Hematopoietic multipotent progenitor cell treated with erythropoietin and hydrocortisone succinate and interleukin-3 and kit ligand, for 8 days (in vitro differentiated cells): Measurements from ENCODE around the gene WWTR1.

ENCODE experiments used
- DNase-seq: peaks from one replicate; pipeline ENCODE4 v3.0.0-alpha.2; 2015

WWTR1 gene

DNA sequence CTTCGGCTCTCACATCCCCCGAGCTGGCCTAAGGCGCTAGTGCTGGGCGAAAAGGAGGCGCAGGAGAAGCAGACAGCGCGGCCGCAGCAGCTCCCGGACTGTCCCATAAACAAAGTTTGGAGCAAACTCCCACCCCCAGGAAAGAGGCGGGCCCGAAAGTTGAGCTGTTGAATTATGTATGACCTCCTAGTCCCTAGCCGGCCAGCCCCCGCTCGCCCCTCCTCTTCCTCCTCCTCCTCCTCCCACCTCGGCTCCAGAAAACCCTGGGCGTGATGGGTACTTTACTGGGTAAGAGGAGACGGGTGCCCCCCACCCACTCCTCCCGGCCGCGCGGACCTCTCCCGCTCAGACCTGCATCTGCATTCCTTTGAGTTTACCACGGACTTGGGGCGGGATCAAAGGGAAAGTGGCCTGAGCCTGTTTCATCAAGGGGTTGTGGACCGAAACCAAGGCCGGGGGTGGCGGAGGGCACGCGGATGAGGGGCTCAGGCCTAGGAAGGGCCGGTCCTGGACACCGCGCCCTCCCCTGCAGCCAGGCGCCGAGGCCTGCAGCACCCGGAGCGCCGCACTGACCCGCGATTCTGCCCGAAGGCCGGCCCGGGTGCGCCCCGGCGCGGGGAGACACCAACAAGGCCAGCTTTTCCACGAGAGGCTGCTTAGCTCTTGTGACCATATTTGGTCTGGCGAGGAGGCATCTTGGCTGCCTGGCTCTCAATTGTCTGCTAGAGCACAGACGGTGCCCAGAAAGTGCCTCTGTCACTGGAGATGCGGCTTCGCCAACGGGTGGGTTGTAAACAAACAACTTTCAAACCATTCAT lies at the start of gene WWTR1:
WWTR1 (minus strand) TSS at position 100 of the 818 bp plus-strand sequence. CDS start 719 bp downstream, outside the sequence.
- DNase-seq: peak; percentile 15

DNA sequence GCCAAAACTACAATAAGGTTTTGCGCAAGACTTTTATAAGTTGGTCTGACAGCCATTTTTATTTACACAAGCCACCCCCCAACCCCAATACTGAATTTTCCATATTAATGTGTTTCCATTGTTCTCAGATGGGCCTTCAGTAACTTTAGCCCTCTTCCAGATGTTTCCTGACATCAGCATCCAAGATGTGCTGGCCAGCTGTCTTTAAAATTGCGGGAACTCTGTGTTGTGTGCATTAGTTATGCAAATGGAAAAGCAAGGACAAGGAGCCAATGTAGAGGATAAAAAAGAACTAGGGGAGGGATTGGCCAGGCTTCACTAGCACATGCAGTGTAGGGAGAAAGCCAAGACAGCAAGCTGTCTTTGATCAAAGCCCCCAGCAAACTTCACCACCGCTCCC lies 49.1 kb upstream of the WWTR1 start:
- DNase-seq: no peak

DNA sequence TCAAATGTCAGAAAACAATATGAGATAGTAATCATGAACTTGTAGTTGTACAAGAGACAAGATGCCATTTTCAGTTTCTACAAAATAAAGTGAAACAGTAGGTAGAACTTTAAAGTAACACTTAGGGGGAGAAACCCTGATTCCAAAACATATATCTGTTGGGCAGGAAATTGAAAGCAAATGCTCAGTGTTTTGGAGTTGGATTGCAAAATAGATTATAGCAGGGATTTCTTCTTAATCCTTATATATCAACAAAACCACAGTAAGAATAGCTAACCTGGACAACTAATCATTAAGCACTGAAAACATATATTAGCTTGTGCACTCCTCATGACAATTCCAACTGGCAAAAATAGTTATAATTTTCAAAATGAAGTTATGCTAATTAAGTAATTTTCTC lies 47.6 kb upstream of the WWTR1 start:
- no peak for DNase-seq

DNA sequence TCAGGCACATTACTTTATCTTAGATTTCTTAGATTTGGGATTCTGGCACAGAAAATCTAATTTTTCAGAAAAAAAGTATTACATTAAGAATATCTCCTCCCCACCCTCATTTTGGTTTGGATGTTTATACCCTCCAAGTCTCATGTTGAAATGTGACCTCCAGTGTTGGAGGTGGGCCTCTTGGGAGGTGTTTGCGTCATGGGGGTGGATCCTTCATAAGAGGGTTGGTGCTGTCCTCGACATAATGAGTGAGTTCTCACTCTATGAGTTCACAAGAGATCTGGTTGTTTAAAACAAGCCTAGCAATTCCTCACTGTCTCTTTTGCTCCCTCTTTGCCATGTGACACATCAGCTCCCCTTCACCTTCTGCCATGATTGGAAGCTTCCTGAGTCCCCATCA lies 45.6 kb upstream of the WWTR1 start:
- DNase-seq: no peak

DNA sequence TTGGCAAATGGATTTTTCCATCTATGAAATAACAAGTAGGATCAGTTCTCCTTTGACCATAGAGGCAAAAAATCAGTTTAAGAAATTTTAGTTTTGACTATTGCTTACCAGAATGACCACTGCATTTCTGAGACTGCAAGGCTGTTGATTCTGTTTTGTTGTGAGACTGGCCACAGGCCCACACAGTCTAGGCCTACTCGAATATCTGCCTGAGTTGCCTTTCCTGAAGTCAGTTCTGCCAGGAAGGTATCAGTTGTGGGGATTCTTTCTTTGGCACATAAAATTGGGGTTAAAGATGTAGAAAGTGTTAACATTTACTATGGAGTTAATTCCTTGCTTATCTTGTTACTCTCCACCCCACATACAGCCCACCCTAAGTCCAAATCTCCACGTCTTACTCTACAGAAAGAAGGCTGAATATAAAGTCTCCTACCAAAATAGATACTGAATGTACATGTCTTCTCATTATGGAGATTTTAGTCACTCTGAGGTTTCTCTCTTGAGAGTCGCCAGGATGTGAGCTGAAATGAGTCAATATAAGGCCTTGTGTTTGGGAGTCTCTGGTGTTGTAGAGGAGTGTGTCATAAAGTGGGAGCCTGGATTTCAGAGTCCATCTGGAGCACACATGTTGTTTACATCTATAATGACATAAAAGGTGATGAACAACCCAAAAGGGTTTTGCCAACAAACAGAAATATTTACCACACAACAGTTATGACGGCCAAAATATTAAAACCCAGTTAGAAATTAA lies 45.0 kb upstream of the WWTR1 start:
- DNase-seq: no peak

DNA sequence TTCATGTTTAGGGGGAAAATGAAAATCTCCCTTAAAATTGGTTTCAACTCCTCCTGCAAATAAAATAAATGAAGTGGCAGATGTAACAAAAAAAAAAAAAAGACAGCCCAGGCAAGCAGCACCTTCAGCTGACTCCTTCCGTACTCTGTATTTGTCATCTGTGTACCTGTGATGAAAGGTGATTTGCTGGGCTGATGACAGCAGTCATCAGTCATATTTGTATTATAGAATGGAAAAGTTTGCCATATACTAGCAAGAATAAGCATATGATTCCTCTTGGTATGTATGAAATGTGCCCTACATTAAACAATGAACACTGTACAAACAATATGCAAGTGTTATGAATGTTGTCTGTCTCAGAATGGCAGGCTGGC lies 44.1 kb upstream of the WWTR1 start:
- no peak for DNase-seq

DNA sequence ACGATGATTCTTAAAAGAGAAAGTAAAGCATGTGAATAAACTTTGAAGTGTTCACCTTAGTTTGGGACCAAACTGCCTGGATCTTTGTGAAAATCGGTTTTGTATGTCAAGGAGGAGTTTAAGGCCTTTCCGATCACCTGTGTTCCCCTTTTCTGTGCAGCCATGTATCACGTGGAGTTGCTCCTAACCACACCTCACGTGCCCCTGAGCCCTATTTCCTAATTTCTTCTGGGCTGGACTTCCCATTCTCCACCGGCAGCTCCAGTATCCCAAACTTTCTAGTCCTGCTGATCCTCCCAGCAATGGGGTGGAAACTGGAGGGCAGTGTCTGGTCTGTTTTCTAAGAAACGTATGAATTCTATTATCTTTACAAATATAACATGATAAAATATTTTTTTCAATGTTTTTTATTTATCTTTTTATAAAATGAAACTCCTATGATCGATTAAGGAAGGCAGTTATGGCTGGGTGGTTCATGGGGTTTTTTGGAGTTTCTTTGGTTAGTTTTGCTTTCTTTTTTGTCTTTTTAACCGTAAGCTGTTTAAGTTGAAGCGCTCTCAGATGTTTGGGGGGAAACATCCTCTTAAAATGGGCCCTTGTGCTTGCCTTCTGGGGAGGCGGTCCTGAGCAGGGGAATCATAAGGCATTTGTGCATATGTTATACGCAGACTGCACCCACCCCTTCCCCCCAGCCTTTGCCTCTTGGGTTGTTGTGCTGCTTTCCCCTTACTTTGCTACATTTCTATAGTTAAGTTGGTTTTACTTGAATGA lies 43.6 kb upstream of the WWTR1 start:
- DNase-seq: no peak

DNA sequence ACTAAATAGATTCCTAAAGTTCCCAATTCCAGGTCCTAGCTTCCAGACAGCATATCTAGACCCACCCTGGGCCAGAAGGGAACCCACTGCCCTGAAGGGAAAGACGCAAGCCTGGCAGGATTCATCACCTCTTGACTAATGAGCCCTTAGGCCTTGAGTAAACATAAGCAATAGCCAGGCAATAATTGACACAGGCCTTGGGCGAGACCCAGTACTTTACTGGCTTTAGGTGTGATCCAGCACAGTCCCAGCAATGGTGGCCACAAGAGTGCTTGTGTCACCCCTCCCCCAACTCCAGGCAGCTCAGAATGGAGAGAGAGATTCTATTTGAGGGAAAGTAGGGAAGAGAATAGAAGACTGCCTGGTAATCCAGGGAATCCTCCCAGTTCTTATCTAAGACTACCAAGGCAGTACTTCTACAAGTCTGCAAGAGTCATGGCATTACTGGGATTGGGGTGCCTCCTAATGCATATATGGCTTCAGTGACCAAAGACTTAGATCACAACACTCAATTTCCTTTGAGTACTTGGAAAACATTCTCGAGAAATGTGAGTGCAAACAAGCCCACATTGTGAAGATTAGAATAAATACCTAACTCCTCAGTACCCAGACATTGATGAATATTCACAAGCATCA lies 30.4 kb upstream of the WWTR1 start:
- no peak for DNase-seq

DNA sequence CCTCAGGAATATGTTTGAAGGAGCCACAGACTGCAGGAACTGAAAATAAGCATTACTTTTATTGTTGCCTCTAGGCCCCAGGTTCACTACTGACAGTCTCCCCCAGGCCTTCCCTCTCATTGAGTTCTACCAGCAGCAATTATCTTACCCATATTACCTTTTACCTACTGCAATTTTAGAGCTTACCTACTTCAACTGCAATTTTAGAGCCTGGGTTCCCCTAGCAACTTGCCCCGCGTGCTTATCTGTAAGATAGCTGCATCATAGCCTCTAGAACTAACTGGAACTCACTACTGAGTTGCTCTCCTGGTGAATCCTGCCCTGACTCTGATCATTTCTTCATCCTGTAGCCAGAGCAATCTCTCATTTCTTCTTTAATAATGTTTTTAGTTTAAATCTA lies 29.2 kb upstream of the WWTR1 start:
- no peak for DNase-seq

DNA sequence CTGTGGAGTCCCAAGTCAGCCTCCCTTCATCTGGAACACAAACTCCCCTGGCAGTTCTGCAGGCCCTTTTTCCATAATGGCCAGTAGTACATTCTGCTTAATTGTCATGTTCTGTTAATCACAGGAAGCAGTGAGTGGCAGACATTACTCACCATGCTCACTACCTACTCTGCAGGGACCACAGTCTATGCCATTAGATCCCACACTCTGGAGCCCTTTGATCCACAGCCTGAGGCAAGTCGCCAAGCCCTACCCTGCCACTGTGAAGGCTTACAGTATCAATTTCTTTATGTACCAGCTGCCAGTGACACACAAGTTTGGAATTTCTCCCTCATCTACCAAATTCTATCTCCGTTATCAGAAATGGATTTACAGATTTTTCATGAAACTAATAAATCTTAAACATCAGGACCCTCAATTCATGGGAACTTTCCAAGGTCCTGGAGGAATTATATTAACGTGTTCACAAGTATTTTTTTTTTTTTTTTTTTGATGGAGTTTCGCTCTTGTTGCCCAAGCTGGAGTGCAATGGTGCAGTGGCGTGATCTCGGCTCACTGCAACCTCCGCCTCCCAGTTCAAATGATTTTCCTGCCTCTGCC lies 20.6 kb upstream of the WWTR1 start:
- no peak for DNase-seq

DNA sequence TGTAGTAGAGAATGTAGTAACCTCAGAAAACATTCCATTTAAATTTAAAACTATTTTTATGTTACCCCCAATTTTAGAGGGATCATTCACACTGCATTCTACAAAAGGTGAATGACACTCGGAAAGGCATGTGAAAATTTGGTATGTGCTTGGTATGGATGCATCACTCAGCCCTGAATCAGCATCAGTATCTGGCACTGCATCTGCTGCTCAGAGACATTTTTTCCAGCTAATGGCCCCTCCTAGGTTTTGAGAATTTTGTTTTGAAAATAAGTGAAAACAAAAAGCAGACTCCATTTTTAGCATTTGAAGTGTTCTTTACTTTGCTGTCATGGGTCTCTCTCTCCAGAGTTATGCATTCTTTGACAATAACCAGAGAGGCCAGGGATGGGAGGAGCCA lies 15.6 kb upstream of the WWTR1 start:
- no peak for DNase-seq

DNA sequence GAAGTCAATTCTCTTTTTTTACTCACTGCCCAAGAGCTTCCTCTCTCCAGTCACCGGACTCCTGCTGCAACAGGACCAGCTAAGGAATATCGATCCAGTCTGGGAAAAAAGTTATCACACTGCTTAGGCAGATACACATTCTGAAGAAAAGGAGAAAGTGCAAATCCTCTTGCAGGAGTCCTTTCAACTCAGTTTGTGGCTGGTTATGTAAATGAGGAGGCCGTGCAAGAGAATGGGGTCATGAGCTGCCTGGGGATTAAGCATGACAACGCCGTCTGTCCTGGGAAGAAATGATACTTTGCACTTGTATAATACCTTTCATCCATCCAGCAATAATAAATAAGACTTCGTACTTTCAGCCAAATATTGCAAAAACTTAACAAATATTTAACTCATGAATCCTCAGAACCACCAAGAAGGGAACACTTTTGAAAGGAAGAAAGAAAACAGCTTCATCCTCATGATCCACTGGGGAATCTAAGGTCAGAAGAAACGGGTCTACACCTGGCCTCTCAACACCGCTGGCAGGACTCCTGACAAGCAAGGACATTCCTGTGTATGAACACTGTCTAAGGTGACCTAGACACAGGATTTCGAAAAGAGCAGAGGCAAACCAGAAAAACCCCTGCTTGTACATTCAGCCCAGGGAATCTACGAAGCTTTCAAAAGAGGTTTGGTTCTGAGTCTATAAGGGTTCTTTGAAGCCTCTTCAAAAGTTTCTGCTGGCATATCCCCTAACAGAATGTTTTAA lies 13.1 kb upstream of the WWTR1 start:
- DNase-seq: no peak

DNA sequence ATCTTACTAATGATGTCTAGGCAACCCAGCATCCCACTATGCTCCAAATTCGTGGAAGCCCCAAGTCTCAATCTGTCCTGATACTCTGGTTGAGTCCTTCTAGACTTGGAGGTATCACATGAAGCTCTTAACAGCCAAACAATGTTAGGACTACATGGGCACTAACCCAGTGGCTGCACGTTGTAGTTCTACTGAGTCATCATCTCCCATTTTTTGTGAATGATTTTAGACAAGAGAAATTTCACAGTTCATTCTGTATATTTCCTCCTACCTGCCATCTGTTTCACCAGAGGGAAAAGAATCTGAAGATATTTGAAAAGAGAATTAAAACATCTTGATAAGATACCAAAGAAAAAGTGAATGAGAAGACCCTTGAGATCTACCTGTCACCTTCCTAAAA lies 9.8 kb upstream of the WWTR1 start:
- no peak for DNase-seq

DNA sequence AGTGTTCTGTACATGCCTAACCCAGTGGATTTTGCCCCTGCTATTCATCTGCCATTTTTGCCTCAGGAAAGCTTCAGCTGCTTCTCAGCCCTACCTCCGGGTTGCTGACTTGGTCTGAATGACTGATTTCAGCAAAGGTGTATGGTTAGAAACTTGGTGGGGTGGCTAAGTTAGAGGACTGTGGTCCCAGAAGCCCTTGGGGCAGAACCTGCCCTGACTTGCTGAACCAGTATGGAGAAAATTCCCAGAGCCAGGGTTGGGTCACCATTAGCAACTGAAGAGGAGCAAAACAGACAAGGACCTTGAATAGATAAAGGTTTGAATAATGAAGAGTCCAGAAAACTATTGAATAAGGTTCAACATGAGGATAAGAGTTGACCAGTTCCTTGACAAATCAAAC lies 6.1 kb upstream of the WWTR1 start:
- no peak for DNase-seq

DNA sequence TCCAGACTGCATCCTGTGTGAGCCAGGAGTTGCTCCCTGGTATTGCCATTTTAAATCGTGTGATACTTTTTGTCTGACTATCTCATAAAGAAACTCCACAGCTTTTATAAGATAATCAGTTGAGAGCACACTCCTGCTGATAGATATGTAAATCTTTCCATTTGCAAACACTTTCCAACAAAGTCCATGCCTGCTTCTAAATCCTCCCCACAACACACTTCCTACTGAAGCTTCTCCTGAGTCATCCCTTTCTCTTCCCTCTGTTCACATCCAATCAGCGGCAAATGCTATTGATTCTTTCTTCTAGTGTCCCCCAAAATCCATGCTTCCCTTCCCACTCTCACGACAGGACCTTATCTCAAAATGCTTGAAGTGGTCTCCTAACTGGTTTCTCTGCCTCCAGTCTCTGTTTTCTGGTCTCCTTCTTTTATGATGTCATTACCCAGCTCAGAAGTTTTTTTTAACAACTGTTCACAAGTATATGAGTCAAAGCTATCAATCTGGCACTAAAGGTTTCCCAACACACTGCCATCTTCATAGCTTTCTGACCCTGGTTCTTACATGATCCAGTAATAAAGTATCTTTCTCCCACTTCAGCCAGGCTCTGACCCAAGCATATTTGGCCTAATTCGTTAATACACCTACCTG lies 4.5 kb upstream of the WWTR1 start:
- no peak for DNase-seq

DNA sequence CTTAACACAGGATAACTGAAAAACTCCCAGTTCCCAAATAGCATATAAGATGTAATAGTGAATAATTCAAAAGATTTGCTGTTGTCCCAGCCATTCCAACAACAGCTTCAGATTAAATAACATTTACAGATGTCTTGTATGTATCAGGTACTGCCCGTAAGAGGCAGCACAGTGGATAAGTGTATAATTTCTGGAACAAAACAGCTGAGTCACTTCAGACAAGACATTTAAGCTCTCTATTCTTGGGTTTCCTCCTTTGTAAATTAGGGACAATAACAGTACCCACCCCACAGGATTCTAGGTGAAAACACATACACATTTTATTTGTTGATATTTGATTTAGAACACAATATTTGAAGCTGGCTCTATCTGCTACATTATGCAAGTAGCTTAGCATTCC lies 2.6 kb upstream of the WWTR1 start:
- no peak for DNase-seq

DNA sequence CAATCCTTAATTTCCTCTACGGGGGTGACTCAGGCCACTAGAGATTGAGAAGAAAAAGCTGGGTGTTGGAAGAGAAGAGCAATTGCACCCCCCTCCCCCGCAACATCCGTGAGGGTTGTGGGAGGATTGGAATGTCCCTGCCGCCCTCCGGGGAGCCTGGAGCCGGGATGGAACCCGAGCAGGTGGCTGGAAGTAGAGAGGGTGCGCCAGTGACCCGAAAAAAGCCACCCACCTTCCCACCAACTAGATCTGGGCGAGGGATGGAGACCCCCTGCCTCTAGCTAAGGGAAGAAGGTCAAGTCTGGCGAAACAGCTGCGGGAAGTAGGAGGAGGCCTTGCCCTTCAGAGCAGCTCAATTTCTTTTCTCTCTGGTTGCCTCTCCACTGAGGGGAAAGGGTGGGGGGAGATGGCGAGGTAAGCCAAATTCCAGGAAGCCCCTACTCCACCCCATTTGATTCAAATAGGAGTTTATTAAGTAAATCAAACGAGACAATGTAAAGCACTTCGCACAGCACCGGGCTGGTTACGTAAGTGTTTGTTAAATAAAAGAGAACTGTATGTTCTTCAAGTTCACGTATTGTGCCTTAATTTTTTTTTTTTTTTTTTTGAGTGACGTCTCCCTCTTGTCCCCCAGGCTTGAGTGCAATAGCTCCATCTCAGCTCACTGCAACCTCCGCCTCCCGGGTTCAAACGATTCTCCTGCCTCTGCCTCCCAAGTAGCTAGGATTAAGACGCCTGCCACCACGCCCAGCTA lies 1.1 kb upstream of the WWTR1 start:
- no peak for DNase-seq

DNA sequence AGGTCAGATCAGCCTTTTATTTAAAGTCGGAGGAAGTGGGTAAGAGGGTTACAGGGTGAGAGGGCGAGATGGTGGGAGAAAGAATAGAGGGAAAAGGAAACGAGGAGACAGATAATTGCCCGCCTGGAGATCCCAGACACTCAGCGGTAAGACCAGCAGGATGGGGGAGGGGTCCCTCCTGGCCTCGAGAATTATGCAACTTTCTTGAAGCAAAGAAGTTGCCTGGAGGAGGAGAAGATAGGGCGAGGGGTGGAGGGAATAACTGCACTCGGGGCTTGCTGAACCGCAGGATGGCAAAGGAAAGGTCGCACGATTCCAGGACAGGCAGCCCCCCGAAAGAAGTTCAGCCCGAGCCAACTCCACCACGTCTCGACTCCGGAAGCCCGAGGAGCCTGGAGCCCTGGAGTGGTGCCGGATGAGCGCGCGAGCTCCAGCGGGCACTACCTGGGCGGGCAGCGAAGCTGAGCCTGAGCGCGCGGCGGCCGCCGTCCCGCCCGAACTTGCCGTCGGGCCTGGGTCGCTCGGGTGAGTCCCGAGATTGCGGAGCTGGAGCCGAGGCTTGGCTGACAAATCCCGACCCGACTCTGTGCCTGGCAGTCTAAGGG lies 402 bp downstream of the WWTR1 start:
- DNase-seq: no peak

DNA sequence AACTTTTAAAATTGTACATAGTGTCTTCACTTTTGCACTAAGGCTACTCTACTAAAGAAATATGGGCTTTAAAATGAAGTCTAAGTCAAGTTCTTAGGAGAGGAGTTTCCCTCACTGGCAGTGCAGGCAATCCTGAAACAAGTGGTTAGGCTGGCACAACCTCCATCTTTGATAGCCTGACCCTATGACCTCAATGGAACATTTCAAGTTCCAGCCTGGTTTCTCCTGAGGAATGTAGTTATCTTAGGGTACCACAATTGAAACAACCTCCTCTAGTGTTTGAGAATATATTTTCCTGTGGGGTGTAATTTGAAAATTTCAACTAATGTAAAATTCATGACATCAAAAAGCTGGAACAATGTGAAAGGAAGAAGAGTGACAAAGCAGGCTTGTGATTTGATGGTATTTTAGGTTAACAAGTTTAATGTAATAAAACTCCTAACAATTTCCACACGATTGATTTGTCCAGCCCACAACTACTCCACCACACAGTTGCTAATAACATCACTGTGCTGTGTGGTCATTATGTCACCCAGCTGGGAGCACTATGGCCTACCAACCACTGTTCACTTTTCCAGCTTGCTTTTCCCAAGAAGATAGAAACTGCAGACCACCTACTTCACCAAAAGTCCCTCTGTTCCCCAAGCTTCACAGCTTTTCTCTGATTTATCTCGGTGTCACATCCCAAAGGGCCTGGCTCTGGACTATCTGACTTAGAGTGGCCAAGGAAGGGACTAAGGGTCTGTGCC lies 1.8 kb downstream of the WWTR1 start:
- no peak for DNase-seq

DNA sequence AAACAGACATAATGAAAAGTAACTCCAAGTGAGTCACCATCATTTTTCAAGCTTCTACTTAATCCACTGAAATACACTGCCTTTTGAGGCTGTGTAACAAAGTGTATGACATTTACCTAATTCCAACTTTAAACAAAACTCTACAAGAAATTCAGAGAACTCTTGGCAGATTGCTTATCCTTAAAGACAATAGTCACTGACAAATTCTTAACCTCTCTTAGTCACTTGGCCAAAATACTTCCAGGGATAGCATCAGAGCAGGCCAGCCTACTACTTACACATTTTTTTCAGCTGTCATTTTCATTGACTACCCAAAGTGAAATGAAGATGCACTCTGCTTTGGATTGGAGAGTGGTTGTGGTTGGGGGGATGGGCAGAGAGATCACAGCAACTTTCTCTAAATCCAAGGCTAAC lies 3.6 kb downstream of the WWTR1 start:
- no peak for DNase-seq
